Neural cell (in vitro differentiated cells): ENCODE data around the gene WFDC12.

Experiments
- CTCF ChIP-seq: fragments of 450-650 bp; IDR thresholded peaks from 2 replicates; pipeline ENCODE4 v1.5.1; 2014; ENCODE audit warnings: antibody characterized with exemption, mild to moderate bottlenecking, moderate library complexity; ENCODE audit not compliant: poor library complexity, severe bottlenecking
- EZH2 ChIP-seq: fragments of 200-600, 300-800 bp; shearing (Covaris generic), sonication (generic); IDR thresholded peaks from 2 replicates; pipeline ENCODE4 v1.6.1; 2014; ENCODE audit warnings: antibody characterized with exemption, low read length, borderline replicate concordance, mild to moderate bottlenecking; ENCODE audit not compliant: insufficient read depth, poor library complexity, severe bottlenecking
- POLR2AphosphoS5 ChIP-seq: IDR thresholded peaks from 2 replicates; pipeline ENCODE4 v1.6.1; 2012

DNA sequence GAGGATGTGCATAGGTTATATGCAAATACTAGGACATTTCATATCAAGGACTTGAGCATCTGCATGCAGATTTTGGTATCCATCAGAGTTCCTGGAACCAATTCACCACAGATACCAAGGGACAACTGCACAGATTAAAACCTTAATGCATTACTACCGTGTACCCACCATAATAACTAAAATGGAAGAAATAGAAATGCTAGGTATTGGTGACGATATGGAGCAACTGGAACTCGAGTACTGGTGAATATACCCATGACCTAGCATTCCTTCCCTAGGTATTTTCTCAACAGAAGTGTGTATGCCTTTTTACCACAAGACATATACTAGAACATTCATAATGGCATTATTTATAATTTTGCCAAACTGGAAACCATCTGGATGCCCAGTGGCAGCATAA is 41.8 kb downstream of the WFDC12 start:
- TF ChIP-seq POLR2AphosphoS5 (no peak), CTCF (no peak), EZH2 (no peak)
